Activated T-helper 1 cell treated with anti-CD3 and anti-CD28 coated beads, Interleukin-2, amount 50 U/mL, for 16 hours (primary cell): Measurements from ENCODE around the gene ARL2.
"Not testable (repeated sequence)": the region's sequence is repeated elsewhere in the genome, so short reads cannot be mapped to it uniquely, and the experiment has no call there.

Experiments
- DNase-seq, 2 donors: peaks; one replicate each; pipeline ENCODE4 v3.0.0-alpha.2; 2020; ENCODE audit warnings: low read depth in 1 of 2, low spot score in 1 of 2

ARL2 gene

DNA sequence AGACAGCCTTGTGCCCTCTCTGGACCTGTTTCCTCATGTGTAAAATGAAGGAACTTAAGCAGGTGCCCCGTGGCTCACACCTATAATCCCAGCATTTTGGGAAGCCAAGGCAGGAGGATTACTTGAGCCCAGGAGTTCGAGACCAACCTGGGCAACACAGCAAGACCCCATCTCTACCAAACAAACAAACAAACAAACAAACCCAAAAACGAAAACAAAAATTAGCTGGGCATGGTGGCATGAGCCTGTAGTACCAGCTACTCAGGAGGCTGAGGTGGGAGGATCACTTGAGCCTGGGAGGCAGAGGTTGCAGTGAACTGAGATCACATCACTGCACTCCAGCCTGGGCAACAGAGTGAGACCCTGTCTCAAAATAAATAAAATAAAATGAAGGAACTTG lies 10.0 kb upstream of the ARL2 start:
- not testable (repeated sequence) for DNase-seq

- DNase-seq: no peak
Observed at GRCh38 chr11:65008016-65008415, 5.9 kb upstream of the ARL2 start.

DNA sequence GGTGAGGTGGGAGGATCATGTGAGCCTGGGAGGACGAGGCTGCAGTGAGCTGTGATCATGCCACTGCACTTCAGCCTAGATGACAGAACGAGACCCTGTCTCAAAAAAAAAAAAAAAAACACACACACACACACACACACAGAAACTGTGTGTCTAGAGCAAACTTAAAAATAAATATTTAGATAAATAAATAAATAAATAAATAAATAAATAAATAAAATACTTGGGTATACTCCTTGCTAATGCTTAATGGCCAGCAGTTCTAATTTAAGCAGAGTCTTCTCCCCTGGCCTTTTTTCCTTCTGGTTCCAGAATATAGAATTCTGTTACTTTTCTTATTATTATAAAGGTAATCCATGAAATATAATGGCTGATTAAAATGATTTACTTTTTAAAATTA lies 5.1 kb upstream of the ARL2 start:
- no peak for DNase-seq

DNA sequence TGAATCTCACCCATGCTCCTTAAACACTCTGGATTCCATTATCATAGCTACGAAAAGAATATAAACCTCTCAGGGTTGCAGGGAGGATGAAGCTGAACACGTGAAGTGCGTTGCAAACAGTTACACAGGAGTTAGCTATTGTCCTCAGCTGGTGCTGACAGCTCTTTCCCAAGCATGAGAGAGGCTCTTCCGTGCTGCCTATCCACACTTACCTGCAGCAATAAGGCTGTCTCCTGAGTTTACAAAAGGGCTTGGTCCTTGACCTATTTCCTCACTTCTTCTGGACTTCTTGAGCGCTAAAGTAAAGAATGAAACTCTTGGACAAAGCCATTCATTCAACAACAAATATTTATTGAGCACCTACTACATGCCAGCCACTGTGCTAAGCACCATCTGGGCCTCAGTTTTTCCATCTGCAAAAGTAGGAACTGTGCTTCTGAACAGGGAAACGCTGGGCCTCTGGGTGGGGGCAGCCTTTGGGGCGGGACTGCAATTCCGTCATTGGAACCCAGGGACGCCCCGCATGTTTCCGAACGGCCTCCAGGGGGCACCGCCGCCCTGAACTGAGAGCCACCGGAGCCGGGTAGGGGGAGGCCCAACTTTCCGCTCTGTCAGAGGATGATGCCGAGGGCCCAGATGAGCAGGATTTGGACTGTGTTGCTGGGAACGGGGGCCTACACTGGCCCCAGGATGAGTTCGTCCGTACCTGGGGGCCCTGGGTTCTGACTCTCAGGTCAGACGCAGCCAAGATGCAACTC lies 651 bp upstream of the ARL2 start:
- peak; percentile 75 to 82 for DNase-seq

GRCh38 chr11:65014726-65015227 lies 817 bp downstream of the ARL2 start:
- DNase-seq: no peak

- no peak for DNase-seq
Observed at GRCh38 chr11:65016705-65017104, 2.7 kb downstream of the ARL2 start.

- no peak for DNase-seq
Observed at GRCh38 chr11:65017937-65018336, 4.0 kb downstream of the ARL2 start.

DNA sequence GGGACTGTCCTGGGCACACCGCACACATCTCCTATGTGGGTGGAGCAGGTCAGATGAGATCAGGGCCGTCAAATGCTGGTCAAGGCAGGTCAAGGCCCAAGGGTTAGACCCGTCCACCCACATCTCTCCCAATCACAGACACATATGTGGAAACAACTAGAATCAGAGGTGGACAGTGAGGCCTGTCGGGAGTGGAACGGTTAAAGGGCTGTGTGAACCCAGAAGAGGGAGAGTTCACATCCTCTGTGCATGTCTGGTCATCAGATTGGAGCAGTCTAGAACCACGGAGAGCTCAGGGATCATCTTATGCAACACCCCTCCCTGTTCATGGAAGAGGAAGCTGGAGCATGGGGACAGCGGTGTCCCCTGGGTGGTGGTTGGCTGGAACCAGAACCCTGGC lies 5.9 kb downstream of the ARL2 start:
- DNase-seq: no peak

DNA sequence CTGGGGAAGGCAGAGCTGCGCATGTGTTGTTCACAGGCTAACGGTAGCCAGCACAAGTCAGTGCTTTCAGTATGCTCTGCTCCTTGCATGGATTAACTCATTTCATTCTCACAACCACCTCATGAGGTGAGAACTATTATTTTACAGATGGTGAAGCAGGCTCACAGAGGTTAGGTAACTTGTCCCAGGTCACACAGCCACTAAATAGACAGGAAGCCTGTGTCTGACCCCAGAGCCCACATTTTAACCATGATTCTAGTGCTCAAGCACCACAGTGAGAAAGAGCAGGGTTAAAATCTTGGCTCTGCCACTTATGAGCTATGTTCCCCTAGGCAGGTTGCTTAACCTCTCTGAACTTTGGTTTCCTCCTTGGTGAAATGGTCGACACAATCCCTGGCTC lies 7.0 kb downstream of the ARL2 start:
- DNase-seq: no peak

GRCh38 chr11:65021509-65021908 lies 7.5 kb downstream of the ARL2 start:
- no peak for DNase-seq

DNA sequence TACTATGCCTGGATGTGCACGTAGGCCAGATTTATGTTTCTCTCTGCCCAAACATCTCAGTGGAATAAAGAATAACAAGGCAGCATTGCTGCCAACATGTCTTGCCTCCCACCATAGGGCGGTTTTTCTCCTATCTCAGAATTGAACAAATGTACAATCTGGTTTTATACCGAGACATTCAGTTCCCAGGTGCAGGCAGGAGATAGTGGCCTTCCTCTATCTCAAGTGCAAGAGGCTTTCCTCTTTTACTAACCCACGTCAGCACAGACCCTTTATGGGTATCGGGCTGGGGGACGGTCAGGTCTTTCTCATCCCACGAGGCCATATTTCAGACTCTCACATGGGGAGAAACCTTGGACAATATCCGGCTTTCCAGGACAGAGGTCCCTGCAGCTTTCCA lies 9.5 kb downstream of the ARL2 start:
- DNase-seq: not testable (repeated sequence)

DNA sequence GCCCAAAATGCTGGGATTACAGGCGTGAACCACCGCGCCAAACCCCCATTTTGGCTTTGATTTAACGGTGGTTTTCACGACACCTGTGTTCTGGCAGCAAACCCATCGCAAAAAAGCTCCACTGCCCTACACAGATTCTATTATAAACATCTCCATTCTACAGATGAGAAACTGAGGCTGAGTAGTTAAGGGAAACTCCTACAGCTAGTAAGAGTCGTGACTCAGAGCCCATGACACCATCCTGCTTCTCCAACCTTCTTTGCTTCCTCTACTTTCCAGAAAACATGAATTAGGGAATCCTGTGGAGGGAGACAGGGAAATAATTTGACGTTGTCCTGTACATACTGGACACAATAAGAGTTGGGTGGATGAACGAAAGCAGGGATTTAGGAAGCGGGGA lies 12.8 kb downstream of the ARL2 start:
- DNase-seq: no peak

- DNase-seq: peak; percentile 70 to 83
Observed at GRCh38 chr11:65027213-65028067, 13.5 kb downstream of the ARL2 start, which contains the start of gene SNX15. SNX15 (plus strand) TSS chr11:65027439; CDS start chr11:65027538, 99 bp downstream.

DNA sequence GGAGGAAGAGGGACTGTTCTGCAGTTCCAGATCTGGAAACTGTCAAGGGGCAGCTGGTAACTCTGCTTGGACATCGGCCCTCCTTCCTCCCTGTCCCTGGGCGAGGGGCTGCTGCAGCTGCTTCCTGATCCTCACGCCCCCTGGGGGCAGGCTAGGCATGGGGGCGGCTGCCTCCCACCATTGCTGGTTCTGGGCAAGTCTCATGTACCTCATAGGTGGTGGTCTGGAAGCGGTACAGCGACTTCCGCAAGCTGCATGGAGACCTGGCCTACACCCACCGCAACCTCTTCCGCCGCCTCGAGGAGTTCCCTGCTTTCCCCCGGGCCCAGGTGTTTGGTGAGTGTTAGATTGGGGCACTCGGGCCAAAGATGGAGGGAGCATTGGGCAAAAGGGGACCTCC lies 18.3 kb downstream of the ARL2 start:
- DNase-seq: no peak

- DNase-seq: no peak
Observed at GRCh38 chr11:65034423-65034822, 20.5 kb downstream of the ARL2 start.

- DNase-seq: no peak
Observed at GRCh38 chr11:65035579-65035978, 21.6 kb downstream of the ARL2 start.

DNA sequence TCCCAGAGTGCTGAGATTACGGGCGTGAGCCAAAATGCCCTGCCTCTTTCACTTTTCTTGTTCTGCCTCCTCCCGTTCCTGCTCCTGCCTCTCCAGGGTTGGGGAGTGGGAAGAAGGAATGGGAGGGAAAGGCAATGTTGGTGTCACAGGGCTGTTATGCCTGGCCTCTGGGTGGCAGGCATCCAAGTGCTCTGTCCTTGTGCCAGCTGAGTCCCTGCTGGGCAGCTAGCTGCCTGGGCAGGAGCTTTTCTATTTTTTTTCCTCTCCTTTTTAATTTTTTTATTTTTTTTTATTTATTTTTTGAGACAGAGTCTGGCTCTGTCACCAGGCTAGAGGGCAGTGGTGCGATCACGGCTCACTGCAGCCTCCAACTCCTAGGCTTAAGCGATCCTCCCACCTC lies 23.0 kb downstream of the ARL2 start:
- no peak for DNase-seq

DNA sequence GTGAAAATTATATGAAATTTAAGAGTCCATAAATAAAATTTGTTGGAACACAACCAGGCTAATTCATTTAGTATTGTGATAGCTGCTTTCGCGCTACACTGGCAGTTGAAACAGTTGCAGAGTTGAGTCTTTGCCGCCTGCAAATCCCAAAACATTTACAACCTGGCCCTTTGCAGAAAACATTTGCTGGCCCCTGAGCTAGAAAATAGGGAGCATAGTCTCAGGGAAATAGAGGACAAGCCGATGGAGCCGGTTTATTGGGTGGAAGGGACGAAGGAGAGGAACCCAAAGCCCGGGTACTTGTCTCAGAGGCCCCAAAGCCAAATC lies 26.5 kb downstream of the ARL2 start:
- DNase-seq: no peak

- DNase-seq: peak; percentile 73 to 76
Observed at GRCh38 chr11:65040847-65041622, 27.1 kb downstream of the ARL2 start, which contains the start of gene SAC3D1. SAC3D1 (plus strand) TSS chr11:65041210; CDS start chr11:65041293, 83 bp downstream.

GRCh38 chr11:65042891-65043290 lies 28.9 kb downstream of the ARL2 start:
- no peak for DNase-seq

GRCh38 chr11:65043881-65044501 lies 30.0 kb downstream of the ARL2 start:
- DNase-seq: no peak
